Right lobe of liver (tissue), 4 donors: ENCODE data around the gene CNGB1.

Experiments used
- CTCF ChIP-seq, 4 donors: fragments of 200-600 bp in 3 of 4; fragments of 450-650 bp in 1 of 4; IDR thresholded peaks; one replicate each; pipeline versions ENCODE4 v1.5.1 to v1.8.0; 2016 to 2022; ENCODE audit warnings: antibody characterized with exemption in 4 of 4, mild to moderate bottlenecking in 2 of 4
- POLR2A ChIP-seq: fragments of 450-650 bp; IDR thresholded peaks from one replicate; pipeline ENCODE4 v1.6.1; 2017; ENCODE audit warnings: antibody characterized with exemption, mild to moderate bottlenecking
- donor health status: DM: no; HTN: no; CAD: no.
- donor health status: DM: no; HTN: no; CAD: no.
- donor health status: DM: no; HTN: yes; CAD: no.

- TF ChIP-seq CTCF (IDR thresholded peaks at IDR 0.05) (no peak), POLR2A (no peak)
Measured at GRCh38 chr16:57924514-57924913, 46.4 kb downstream of the CNGB1 start.
